CD4-positive, alpha-beta T cell treated with Interleukin-4 for 4 hours (primary cell): ENCODE data around the gene KRTAP5-8.
"Not testable (repeated sequence)": the region's sequence is repeated elsewhere in the genome, so short reads cannot be mapped to it uniquely, and the experiment has no call there.

Experiments used
- DNase-seq: peaks from one replicate; pipeline ENCODE4 v3.0.0-alpha.2; 2020

The KRTAP5-8 gene

GRCh38 chr11:71544525-71545214 is 6.8 kb downstream of the KRTAP5-8 start:
- DNase-seq, result no peak

- DNase-seq, result no peak
Measured at GRCh38 chr11:71545405-71545966, 7.7 kb downstream of the KRTAP5-8 start.

- no peak for DNase-seq
Measured at GRCh38 chr11:71548120-71548519, 10.3 kb downstream of the KRTAP5-8 start, which contains the start of gene KRTAP5-9. TSS of gene KRTAP5-9 (plus strand) at chr11:71548420. CDS start at chr11:71548658, 238 bp downstream.

GRCh38 chr11:71548716-71549151 is 10.9 kb downstream of the KRTAP5-8 start:
- DNase-seq, result no peak

GRCh38 chr11:71551711-71552110 is 13.9 kb downstream of the KRTAP5-8 start:
- no peak for DNase-seq

GRCh38 chr11:71554996-71555395 is 17.2 kb downstream of the KRTAP5-8 start:
- no peak for DNase-seq

GRCh38 chr11:71555508-71555907 is 17.7 kb downstream of the KRTAP5-8 start:
- no peak for DNase-seq

GRCh38 chr11:71556018-71556417 is 18.2 kb downstream of the KRTAP5-8 start:
- no peak for DNase-seq

GRCh38 chr11:71557257-71557656 is 19.4 kb downstream of the KRTAP5-8 start:
- DNase-seq, result no peak

- DNase-seq, result no peak
Measured at GRCh38 chr11:71558996-71559395, 21.2 kb downstream of the KRTAP5-8 start.

- no peak for DNase-seq
Measured at GRCh38 chr11:71562120-71562519, 24.3 kb downstream of the KRTAP5-8 start.

- no peak for DNase-seq
Measured at GRCh38 chr11:71563406-71563805, 25.6 kb downstream of the KRTAP5-8 start.

- no peak for DNase-seq
Measured at GRCh38 chr11:71564430-71564829, 26.6 kb downstream of the KRTAP5-8 start.

GRCh38 chr11:71565263-71565662 is 27.4 kb downstream of the KRTAP5-8 start, which contains the start of gene KRTAP5-10:
TSS of gene KRTAP5-10 (plus strand) at chr11:71565563. CDS start at chr11:71565588, 25 bp downstream.
- no peak for DNase-seq

GRCh38 chr11:71566081-71566620 is 28.3 kb downstream of the KRTAP5-8 start:
- no peak for DNase-seq

GRCh38 chr11:71566626-71567599 is 29.1 kb downstream of the KRTAP5-8 start:
- not testable (repeated sequence) for DNase-seq

- DNase-seq, result not testable (repeated sequence)
Measured at GRCh38 chr11:71567633-71568032, 29.8 kb downstream of the KRTAP5-8 start.

GRCh38 chr11:71568704-71569349 is 31.0 kb downstream of the KRTAP5-8 start:
- no peak for DNase-seq

GRCh38 chr11:71571101-71571850 is 33.5 kb downstream of the KRTAP5-8 start:
- not testable (repeated sequence) for DNase-seq

- DNase-seq, result no peak
Measured at GRCh38 chr11:71572811-71573210, 35.0 kb downstream of the KRTAP5-8 start.

- DNase-seq, result no peak
Measured at GRCh38 chr11:71574418-71574817, 36.6 kb downstream of the KRTAP5-8 start.
